GM21786 (cell line): ENCODE data around the gene SFXN4.
"Not testable (repeated sequence)": the region's sequence is repeated elsewhere in the genome, so short reads cannot be mapped to it uniquely, and the experiment has no call there.

Experiments
- ATAC-seq: cut with Tn5 transposase; IDR thresholded peaks from one replicate; pipeline ENCODE4 v1.9.1; 2021; ENCODE audit not compliant: unreplicated experiment

SFXN4 gene

DNA sequence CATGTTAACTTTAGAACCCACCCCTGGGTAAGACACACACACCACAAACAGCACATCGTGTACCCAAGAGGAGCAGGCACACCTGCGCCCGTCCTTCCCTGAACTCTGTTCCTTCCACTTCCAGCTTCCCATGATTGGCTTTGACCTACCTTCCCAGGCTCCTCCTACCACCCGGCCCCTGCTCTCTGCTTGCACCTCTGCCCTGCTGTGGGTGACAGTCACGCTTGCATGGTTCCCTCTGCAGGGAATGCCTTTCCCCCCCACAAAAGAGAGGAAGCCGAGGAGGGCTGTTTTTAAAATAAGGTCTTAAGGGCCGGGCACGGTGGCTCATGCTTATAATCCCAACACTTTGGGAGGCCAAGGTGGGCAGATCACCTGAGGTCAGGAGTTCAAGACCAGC is 16.4 kb downstream of the SFXN4 start:
- ATAC-seq: no peak

DNA sequence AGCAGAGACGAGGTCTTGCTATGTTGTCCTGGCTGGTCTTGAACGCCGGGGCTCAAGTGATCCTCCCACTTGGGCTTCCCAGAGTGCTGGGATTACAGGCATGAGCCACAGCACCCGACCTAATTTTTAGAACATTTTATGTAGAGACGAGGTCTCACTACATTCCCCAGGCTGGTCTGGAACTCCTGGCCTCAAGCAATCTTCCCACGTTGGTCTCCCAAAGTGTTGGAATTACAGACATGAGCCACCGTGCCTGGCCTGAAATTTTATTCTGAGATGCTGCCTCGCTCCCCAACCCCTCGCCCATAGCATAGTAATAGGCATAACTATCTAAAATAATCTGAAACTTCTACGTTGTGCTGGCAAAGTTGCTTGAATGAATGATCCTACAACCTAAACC is 21.9 kb downstream of the SFXN4 start:
- ATAC-seq: no peak

DNA sequence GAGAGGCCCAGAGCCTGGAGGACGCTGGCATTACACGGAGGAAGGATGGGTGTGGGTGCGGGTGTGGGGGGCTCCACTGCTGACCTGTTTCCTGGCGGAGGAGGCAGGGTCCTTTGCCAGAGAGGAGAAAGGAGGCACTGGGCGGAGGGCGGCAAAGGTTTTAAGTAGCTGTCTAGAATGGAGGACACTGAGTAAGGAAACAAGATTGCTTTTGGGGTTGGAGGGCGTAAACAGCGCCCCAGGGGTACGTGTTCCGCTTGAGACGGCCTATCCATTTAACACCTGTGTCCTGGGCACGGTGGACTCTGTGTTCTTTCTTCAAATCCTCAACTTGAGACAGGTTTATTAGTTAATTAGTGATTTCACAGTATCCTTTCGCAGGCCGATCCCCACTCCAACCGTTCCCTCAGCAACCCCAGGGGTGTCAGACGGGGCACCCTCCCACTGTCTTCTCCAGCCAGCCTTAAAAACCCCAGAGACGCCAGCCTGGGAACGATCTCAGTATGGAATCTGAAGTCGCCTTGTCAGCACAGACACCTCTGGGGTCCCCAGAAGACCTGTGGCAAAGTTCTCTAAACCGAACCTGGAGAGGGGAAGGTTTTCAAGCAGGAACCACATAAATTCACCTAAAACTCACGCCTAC is 24.8 kb downstream of the SFXN4 start:
- no peak for ATAC-seq

DNA sequence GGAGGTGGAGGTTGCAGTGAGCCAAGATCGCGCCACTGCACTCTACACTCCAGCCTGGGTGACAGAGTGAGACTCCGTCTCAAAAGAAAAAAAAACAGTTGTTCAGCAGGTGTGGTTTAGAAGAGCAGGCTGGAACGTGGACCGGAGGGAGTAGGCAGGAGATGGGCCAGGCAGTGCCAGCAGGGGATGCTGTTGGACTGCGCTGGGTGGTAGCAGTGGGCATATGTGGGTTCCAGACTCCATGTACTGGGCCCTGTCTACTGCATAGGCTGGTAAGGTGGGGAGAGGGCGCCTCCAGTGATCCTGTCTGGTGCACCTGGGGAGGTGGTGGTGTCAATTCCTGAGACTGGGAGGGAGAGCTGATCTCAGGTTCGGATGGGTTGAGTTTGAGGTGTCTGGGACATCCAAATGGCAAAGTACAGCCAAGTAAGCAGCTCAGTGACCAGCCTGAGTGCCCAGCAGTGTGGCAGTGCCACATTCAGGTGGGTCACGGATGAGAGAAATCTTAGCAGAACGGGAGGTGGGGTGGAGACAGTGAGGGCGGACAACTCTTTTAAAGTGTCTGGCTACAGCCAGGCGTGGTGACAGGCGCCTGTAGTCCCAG is 25.9 kb downstream of the SFXN4 start:
- no peak for ATAC-seq

DNA sequence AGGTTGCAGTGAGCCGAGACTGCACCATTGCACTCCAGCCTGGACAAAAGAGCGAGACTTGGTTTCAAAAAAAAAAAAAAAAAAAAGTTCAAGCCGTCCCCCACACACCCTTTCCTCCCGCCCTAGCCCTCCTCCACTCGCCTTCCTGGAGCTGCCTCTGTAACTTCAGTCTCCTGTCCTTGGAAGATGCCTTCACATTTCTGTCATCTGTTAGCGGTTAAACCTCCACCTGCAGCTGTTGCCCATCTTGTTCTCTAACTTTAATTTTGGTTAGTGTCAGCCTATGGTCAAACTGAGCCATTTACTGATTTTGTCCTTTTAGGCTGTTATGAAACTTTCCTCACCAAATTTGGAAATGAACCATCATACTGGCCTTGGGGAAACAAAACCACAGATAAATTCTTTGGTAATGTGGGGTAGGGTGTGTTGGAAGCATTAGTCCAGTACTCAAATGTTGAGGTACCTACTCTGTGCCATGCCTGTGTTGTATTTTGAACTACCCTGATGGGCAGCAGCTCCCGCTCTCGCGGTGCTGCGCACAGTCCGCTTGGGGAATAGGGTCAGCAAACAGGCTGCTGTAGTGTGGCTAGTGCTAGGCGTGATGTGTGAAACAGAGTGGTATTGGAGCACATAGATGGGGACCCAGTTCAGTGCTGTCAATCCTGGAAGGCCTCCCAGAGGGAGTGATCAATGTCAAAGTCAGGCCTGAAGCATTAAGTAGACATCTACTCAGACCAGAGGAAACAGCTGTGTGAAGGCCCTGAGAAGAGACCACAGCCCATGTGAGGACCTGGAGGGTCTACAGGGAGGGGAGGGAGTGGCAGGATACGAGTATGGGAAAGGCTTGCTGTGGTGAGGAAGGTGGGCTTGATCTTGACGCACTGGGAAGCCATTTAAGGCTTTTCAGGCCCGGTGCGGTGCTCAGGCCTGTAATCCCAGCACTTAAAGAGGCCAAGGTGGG is 26.9 kb downstream of the SFXN4 start:
- ATAC-seq: no peak

DNA sequence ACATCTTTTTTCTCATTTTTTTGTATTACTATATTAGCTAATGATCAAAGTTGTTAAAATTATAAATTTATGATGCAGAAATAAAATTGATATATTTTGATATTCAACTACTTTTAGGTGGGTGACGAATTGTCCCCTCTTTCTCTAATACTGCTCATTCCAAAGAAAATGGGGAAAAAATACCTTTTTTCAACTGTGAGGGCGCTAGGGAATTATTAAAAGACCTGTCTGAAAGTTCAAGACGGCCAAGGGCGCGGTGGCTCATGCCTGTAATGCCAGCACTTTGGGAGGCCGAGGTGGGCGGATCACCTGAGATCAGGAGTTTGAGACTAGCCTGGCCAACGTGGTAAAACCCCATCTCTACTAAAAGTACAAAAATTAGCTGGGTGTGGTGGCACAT is 27.6 kb downstream of the SFXN4 start:
- ATAC-seq: not testable (repeated sequence)

DNA sequence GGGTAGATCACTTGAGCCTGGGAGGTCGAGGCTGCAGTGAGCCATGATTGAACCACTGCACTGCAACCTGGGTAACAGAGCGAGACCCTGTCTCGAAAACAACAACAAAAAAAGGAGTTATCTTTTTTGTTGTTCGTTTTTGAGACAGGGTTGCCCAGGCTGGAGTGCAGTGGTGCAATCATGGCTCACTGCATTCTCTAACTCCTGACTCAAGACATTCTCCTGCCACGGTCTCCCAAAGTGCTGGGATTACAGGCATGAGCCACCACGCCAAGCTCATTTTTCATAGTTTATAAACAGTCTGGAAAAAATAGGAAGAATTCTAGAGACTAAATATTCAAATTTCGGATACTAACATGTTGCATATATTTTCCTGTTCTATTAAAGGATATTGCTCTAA is 29.4 kb downstream of the SFXN4 start:
- ATAC-seq: no peak

DNA sequence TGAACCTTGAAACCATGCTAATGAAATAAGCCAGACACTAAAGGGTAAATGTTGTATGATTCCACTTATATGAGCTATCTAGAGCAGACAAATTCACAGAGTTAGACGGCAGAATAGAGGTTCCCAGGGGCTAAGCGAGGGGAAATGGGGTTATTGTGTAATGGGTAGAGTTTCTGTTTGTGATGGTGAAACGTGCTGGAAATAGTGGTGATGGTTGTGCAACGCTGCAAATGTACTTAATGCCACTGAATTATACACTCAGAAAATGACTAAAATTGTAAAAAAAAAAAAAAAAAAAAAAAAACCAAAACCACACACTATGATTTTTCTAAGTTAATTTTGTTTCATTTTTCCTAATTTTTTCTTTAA is 30.0 kb downstream of the SFXN4 start:
- no peak for ATAC-seq

DNA sequence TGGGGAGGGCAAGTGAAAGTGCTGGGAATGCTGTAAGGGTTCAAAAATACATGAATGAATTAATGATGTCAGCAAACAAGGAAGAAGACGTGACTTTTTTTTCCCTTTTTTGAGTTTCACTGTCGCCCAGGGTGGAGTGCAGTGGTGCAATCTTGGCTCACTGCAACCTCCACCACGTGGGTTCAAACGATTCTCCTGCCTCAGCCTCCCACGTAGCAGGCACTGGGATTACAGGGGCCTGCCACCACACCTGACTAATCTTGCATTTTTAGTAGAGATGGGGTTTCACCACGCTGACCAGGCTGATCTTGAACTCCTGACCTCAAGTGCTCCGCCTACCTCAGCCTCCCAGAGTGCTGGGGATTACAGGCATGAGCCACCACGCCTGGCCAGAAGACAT is 31.6 kb downstream of the SFXN4 start:
- no peak for ATAC-seq

DNA sequence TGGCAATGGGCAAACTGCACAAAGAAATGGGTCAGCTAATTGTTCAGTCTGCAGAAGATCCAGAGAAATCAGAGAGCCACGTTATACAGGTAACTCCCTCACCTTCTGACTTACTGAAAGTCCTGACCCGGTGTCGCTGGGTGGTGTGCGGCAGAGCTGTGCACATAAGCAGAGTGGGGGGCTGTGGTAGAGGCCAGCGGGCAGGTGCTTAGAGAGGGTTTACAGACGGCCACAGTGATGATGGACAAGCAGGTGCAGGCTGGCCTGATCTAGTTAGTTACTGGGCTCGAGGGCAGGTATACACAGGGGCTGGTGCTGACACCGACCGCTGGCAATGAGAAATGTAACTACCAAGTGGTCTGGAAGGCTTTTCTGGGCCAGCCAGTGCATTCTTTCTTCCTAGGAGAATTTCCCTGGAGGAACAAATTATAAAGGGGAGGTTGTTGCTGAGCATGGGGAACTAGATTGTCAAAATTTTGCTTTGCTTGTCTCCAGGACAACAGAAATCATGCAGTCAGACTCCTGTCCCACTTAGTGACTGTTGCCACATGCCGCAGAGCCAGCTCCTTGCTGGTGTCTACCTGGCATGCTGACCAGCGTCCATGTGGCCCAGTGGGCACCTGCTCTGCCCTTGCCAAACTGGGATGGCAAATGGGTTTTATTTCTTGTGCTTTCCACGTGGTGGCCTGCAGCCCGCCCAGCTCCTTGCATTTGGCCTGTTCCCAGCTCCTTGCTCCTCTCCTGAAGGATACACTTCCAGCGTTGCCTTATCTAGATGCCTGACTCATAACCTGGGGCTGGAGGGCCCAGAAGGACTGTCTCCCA is 32.8 kb downstream of the SFXN4 start:
- no peak for ATAC-seq

DNA sequence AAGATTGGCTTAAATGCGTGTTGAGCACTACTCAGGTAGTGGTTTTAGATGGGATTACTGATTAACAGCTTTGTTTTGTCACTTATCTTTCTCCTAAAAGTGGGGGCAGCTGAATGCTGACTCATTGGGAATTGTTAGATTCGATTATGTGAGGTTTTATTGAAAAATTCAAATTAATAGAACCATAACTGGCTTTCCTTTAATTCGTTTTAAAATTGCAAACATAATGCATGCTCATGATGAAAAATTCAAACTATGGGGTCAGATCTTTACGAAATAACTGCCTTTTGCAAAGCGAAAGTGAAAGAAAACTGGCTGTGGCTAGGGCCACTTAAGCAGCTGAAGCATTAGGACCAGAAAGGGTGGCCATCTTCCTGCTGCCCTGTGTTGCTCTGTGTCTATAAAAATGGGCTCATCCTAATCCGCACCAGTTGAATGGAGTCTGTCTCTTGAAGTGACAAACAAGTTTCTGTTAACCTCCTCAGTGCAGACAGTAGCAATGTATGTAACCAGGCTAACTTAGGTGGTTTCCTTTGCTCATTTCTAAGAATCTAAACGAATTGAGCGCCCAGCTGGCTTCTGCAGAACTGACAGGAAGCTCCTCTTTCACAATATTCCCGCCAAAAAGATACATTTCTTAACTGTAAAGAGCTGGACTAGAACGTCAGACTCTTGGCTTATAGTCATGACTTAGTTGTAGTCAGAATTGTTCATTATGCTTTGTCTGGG is 33.8 kb downstream of the SFXN4 start:
- peak; percentile 61 for ATAC-seq

DNA sequence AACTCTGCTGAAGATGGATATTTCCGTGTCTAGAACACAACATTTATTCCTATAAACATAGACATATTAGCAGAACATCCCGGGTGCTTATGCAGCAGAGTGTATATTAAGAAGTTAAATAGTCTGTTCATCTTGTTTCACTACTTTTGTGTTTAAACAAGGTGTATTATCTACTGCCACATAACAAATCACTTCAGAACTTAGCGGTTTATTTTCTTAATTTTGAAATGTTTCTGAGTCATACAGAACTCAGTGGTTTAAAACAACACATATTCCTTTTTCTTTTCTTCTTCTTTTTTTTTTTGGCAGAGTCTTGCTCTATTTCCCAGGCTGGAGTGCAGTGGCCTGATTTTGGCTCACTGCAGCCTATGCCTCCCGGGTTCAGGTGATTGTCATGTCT is 35.8 kb downstream of the SFXN4 start:
- ATAC-seq: no peak

DNA sequence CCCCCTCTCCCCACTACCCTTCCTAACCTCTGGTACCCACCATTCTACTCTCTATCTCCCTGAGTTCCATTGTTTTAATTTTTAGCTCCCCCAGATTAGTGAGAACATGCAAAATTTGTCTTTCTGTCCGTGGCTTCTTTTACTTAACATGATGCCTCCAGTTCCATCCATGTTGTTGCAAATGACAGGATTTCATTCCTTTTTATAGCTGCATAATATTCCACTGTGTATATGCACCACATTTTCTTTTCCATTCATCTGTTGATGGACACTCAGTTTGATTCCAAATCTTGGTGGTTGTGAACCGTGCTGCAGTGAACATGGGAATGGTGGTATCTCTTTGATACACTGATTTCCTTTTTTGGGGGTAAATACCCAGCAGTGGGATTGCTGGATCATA is 39.6 kb downstream of the SFXN4 start:
- no peak for ATAC-seq

DNA sequence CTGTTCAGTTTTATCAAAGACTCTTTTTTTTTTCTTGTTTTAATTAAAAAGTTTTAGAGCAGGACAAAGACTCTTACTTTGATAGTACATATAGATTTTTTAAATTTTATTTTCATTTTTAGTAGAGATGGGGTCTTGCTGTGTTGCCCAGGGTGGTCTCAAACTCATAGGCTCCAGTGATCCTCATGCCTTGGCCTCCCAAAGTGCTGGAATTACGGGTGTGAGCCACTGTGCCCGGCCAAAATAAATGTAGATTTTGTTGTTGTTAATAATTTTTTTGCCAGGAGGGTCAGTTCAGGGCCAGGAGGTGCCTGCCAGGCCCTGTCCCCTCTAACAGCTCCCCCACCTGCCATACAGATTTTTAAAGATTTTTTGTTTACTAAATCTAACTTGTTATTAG is 44.6 kb downstream of the SFXN4 start:
- ATAC-seq: no peak

DNA sequence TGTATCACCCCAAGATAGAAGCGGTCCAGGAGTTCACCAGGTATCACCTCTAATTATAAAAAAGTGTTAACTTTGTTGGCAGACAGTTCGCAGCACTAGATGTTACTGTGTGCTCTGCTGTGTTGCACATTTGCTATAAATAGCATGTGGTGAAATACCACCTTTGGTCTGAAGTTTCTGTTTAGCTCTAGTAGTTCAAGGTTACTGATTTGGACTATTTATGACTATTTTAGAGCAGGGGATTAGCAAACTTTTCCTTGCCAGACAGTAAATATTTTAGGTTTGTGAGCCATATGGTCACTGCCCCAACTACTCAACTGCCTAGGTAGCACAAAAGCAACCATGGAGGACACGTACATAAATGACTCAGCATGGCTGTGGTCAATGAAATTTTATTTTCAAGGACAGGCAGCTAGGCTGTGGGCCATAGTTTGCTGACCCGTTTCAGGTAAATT is 45.1 kb downstream of the SFXN4 start:
- ATAC-seq: peak; percentile 90

DNA sequence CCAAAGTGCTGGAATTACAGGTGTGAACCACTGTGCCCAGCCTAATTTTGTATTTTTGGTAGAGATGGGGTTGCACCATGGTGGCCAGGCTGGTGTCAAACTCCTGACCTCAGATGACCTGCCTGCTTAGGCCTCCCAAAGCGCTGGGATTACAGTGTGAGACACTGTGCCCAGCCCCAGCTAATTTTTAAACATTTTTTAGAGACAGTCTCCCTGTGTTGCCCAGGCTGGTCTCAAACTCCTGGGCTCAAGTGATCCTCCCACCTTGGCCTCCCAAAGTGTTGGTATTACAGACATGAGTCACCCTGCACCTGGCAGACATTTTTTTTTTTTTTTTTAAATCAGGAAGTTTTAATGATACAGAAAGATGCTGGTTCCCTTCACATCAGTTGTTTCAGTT is 46.1 kb downstream of the SFXN4 start:
- no peak for ATAC-seq

DNA sequence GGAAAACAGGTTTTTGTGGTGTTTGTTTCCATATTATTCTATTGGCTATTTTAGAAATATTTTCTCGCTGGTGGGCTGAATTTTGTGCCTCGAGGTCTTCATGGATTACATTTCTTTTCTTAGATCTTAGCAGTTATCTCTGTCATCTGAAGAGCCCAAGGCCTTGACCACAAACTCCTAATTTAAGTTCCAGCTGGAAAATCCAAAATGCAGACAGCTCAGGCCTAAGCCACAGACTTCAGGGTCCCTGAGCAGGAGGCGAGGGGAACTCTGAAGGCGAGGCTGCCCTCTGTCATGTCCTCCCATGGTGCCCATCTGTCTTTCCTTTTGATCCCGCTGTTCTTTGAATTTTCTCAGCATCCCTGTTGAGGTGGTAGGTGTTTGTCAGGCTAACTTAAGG is 47.3 kb downstream of the SFXN4 start:
- no peak for ATAC-seq

DNA sequence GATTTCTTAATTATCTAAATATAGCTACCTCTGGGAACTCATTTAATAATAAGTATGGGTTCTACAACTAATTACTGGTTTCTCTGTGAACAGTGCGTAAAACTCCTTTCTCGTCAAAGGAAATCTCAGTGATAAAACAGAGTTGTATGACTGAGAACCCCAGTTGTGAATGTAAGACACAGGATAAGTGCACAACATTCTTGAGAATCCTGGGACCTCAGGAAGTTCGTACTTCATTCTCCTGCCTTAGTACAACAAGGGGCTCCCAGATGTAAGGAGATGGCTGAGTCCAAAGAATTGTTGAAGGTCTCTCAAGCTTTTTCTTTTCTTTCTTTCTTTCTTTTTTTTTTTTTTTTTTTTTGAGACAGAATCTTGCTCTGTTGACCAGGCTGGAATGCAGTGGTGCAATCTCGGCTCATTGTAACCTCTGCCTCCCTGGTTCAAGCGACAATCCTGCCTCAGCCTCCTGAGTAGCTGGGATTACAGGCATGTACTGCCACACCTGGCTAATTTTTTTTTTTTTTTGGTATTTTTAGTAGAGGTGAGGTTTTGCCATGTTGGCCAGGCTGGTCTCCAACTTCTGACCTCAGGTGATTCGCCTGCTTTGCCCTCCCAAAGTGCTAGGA is 49.1 kb downstream of the SFXN4 start:
- no peak for ATAC-seq

DNA sequence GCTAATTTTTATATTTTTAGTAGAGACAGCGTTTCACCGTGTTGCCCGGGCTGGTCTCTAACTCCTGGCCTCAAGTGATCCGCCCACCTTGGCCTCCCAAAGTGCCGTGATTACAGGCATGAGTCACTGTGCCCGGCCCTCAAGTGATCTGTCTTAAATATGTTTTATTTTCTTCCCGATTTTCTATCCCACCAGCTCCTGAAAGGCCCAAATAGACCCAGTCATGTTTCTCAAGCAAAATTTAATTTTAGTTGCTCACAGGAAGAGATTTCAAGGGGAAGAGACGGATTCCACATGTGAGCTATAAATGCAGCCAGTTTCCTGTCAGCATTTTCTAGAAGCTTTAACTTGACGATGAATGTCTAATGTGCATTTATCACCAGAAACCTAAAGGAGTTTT is 49.6 kb downstream of the SFXN4 start:
- no peak for ATAC-seq
